Tibial nerve (tissue), 4 donors: Measurements from ENCODE around the gene NEK4. TPM values are rescaled to one million over a fixed set of nuclear protein-coding genes. Genes with fewer than 3 reads are reported as not detected.

ENCODE experiments used
- DNase-seq, 2 donors: peaks; one replicate each; pipeline ENCODE4 v3.0.0-alpha.2; 2019; ENCODE audit warnings: low spot score in 2 of 2
- H3K27ac ChIP-seq, 4 donors: fragments of 200-600 bp; sonication (generic) in 3 of 4; one replicate each; pipeline ENCODE4 v1.5.1; 2017 to 2019; ENCODE audit warnings: mild to moderate bottlenecking in 1 of 4
- H3K27me3 ChIP-seq, 2 donors: fragments of 200-600 bp; sonication (generic) in 1 of 2; one replicate each; pipeline versions ENCODE4 v1.5.1 to v1.6.0; 2017 to 2019
- H3K36me3 ChIP-seq, 3 donors: fragments of 200-600 bp; sonication (generic); one replicate each; pipeline ENCODE4 v1.5.1; 2018 to 2019
- H3K4me1 ChIP-seq, 4 donors: fragments of 200-600 bp; sonication (generic) in 3 of 4; one replicate each; pipeline ENCODE4 v1.5.1; 2017 to 2019
- H3K4me3 ChIP-seq, 4 donors: fragments of 200-600 bp; sonication (generic) in 3 of 4; one replicate each; pipeline ENCODE4 v1.5.1; 2017 to 2019; ENCODE audit warnings: mild to moderate bottlenecking in 1 of 4, moderate library complexity in 1 of 4
- H3K9me3 ChIP-seq, 4 donors: fragments of 200-600 bp; sonication (generic) in 3 of 4; one replicate each; pipeline ENCODE4 v1.5.1; 2017 to 2019
- CTCF ChIP-seq, 5 experiments: fragments of 200-600 bp in 3 of 5; fragments of 450-650 bp in 2 of 5; sonication (generic) in 3 of 5; IDR thresholded peaks; one replicate each; pipeline ENCODE4 v1.5.1; 2016 to 2019; ENCODE audit warnings: antibody characterized with exemption in 5 of 5, mild to moderate bottlenecking in 3 of 5, moderate library complexity in 2 of 5
- EP300 ChIP-seq, 2 donors: sonication (generic); formaldehyde crosslinking; IDR thresholded peaks; one replicate each; pipeline ENCODE4 v1.6.1; 2017; ENCODE audit warnings: antibody characterized with exemption in 2 of 2, mild to moderate bottlenecking in 1 of 2
- POLR2A ChIP-seq, 2 donors: fragments of 450-650 bp; IDR thresholded peaks; one replicate each; pipeline ENCODE4 v1.6.1; 2017; ENCODE audit warnings: antibody characterized with exemption in 2 of 2, mild to moderate bottlenecking in 2 of 2, moderate library complexity in 2 of 2
- WGBS, 2 donors: methylation state at CpG; one replicate each; pipeline ENCODE4 v1.1.5; 2018; 5-methylcytosine and 5-hydroxymethylcytosine counted together
- total RNA-seq, 4 donors: library from RNA; depleted of rRNA; stranded (reverse); fragments of >200 nt; gene quantifications; one replicate each; pipeline ENCODE4 v1.1.0, GENCODE V29; 2016

The NEK4 gene
- total RNA-seq, 4 donors from 2014 or later: 19.2 to 26.7 (median 20.5) TPM

GRCh38 chr3:52798376-52798977, 27.7 kb upstream of the NEK4 start:
- no peaks in the 10 kb centered on the region for H3K9me3 ChIP-seq
- no peak for DNase-seq
- no peak for TF ChIP-seq EP300 (IDR thresholded peaks at IDR 0.05)
- no peak for TF ChIP-seq POLR2A (IDR thresholded peaks at IDR 0.05)
- no peak for TF ChIP-seq CTCF (IDR thresholded peaks at IDR 0.05)
- H3K4me3 ChIP-seq: no peak overlapping the region
- 52 to 59% methylated on average over 9 to 10 of the region's 10 CpGs for WGBS, 2 donors
- no peaks in the 10 kb centered on the region for H3K27me3 ChIP-seq
- peaks cover 0 to 23% (median 10%) of the 10 kb centered on the region in 4 donors for H3K4me1 ChIP-seq
- H3K27ac ChIP-seq: peak overlapping the region in 2 of 4 donors; percentile 59 to 72
- H3K36me3 ChIP-seq: peaks cover 0 to 5% (median 0%) of the 10 kb centered on the region in 3 donors

- no peaks in the 10 kb centered on the region for H3K9me3 ChIP-seq
- H3K4me1 ChIP-seq: peaks cover 0 to 30% (median 10%) of the 10 kb centered on the region in 4 donors
- no peaks in the 10 kb centered on the region for H3K27me3 ChIP-seq
- H3K4me3 ChIP-seq: no peak overlapping the region
- no peaks in the 10 kb centered on the region for H3K36me3 ChIP-seq
- DNase-seq: no peak
- WGBS, 2 donors: 95% methylated on average over 9 of the region's 9 CpGs
- peak overlapping the region in 1 of 4 donors; percentile 82 for H3K27ac ChIP-seq
- TF ChIP-seq EP300 (IDR thresholded peaks at IDR 0.05) (no peak), POLR2A (IDR thresholded peaks at IDR 0.05) (no peak), CTCF (IDR thresholded peaks at IDR 0.05) (no peak)
These were observed 25.7 kb upstream of the NEK4 start for GRCh38 chr3:52796411-52796810.

GRCh38 chr3:52795298-52795900, 24.7 kb upstream of the NEK4 start:
- no peak for DNase-seq
- peak overlapping the region in 3 of 4 donors; percentile 50 to 82 (median 77) for H3K27ac ChIP-seq
- TF ChIP-seq POLR2A (IDR thresholded peaks at IDR 0.05) (no peak), CTCF (IDR thresholded peaks at IDR 0.05) (no peak), EP300 (IDR thresholded peaks at IDR 0.05) (no peak)
- H3K27me3 ChIP-seq: no peaks in the 10 kb centered on the region
- H3K36me3 ChIP-seq: no peaks in the 10 kb centered on the region
- no peaks in the 10 kb centered on the region for H3K9me3 ChIP-seq
- 44 to 57% methylated on average over 9 of the region's 9 CpGs for WGBS, 2 donors
- peaks cover 0 to 30% (median 10%) of the 10 kb centered on the region in 4 donors for H3K4me1 ChIP-seq
- H3K4me3 ChIP-seq: no peak overlapping the region

- no peaks in the 10 kb centered on the region for H3K27me3 ChIP-seq
- no peak for DNase-seq
- H3K27ac ChIP-seq: peak within 1 kb of the TSS; percentile 42 to 82 (median 64)
- H3K4me3 ChIP-seq: no peak within 1 kb of the TSS
- no peaks in the 10 kb centered on the region for H3K9me3 ChIP-seq
- 47 to 54% methylated on average over 8 to 10 of the region's 10 CpGs for whole genome bisulfite sequencing, 2 donors
- H3K36me3 ChIP-seq: no peaks in the 10 kb centered on the region
- TF ChIP-seq CTCF (IDR thresholded peaks at IDR 0.05) (no peak), EP300 (IDR thresholded peaks at IDR 0.05) (peak in 1 of 2 donors; percentile 38)
- H3K4me1 ChIP-seq: peaks cover 0 to 30% (median 10%) of the 10 kb centered on the region in 4 donors
These were observed 23.9 kb upstream of the NEK4 start, which contains the start of gene ITIH3 for GRCh38 chr3:52794612-52795099. ITIH3 (plus strand) TSS chr3:52794796; CDS start chr3:52794804, 8 bp downstream.
